Natural killer cell (primary cell): ENCODE results near the gene SORCS2. TPM values are rescaled to one million over a fixed set of nuclear protein-coding genes. Genes with fewer than 3 reads are reported as not detected.

Experiments used
- ATAC-seq, 3 donors: fragments of 150-1000 bp in 2 of 3; fragments of 200-7000 bp in 1 of 3; cut with Tn5 transposase; 1 replicate in 1 of 3; 2 replicates in 2 of 3; pipeline ENCODE4 v1.10.0; 2021; ENCODE audit warnings: mild to moderate bottlenecking in 2 of 3, moderate library complexity in 2 of 3
- DNase-seq, 2 donors: peaks; one replicate each; pipeline versions ENCODE4 v3.0.0 to v3.0.0-alpha.2; 2013 to 2021; ENCODE audit warnings: mixed read lengths in 1 of 2
- H3K27ac ChIP-seq: one replicate; pipeline ENCODE4 v1.5.1; 2013; ENCODE audit warnings: mild to moderate bottlenecking, low read length
- H3K27me3 ChIP-seq: one replicate; pipeline ENCODE4 v1.6.1; 2013; ENCODE audit warnings: low read length; ENCODE audit not compliant: control insufficient read depth, insufficient read depth
- H3K36me3 ChIP-seq: one replicate; pipeline ENCODE4 v1.6.1; 2013; ENCODE audit warnings: low read length; ENCODE audit not compliant: control insufficient read depth, insufficient read depth
- H3K4me1 ChIP-seq: one replicate; pipeline ENCODE4 v1.6.1; 2013; ENCODE audit warnings: low read length; ENCODE audit not compliant: control insufficient read depth, insufficient read depth
- H3K4me3 ChIP-seq: one replicate; pipeline ENCODE4 v1.5.1; 2013; ENCODE audit warnings: low read length
- H3K9me3 ChIP-seq: one replicate; pipeline ENCODE4 v1.6.1; 2013; ENCODE audit warnings: low read length; ENCODE audit not compliant: control insufficient read depth, insufficient read depth
- H3K27ac Mint-ChIP-seq, 2 donors: one replicate each; pipeline ENCODE4 v1.8.0; 2022; ENCODE audit warnings: mild to moderate bottlenecking in 2 of 2, mixed read lengths in 2 of 2, moderate library complexity in 1 of 2
- H3K27me3 Mint-ChIP-seq, 2 donors: one replicate each; pipeline ENCODE4 v1.8.0; 2022; ENCODE audit warnings: low read depth in 2 of 2, mixed read lengths in 2 of 2
- H3K36me3 Mint-ChIP-seq: one replicate; pipeline ENCODE4 v1.8.0; 2022; ENCODE audit warnings: mixed read lengths
- H3K4me1 Mint-ChIP-seq, 2 donors: one replicate each; pipeline ENCODE4 v1.8.0; 2022; ENCODE audit warnings: mixed read lengths in 2 of 2
- H3K4me3 Mint-ChIP-seq: one replicate; pipeline ENCODE4 v1.8.0; 2022; ENCODE audit warnings: mild to moderate bottlenecking, moderate library complexity, mixed read lengths
- H3K9me3 Mint-ChIP-seq, 2 donors: one replicate each; pipeline ENCODE4 v1.8.0; 2022; ENCODE audit warnings: mixed read lengths in 2 of 2
- CTCF ChIP-seq: fragments of 200-600 bp; IDR thresholded peaks from one replicate; pipeline ENCODE4 v1.8.0; 2022; ENCODE audit warnings: antibody characterized with exemption
- WGBS: methylation state at CpG from one replicate; pipeline ENCODE4 v1.1.7; 2013; ENCODE audit warnings: missing lambda C conversion rate; ENCODE audit not compliant: insufficient coverage; 5-methylcytosine and 5-hydroxymethylcytosine counted together
- intact Hi-C: fragments of 100-400 bp; cut with micrococcal nuclease; formaldehyde crosslinking; loops from one replicate; pipeline ENCODE4 v1.14.2; 2022
- total RNA-seq, 4 donors: library from RNA; stranded (reverse); fragments of 120-200 nt in 1 of 4; gene quantifications; one replicate each; pipeline versions ENCODE4 v1.2.3 to v1.2.4, GENCODE V29; 2013 to 2022

SORCS2 gene
- total RNA-seq, 3 donors from 2014 or later (not counting 1 experiment from before 2014, with no cell fraction given): 1.2 to 2.5 (median 1.4) TPM

GRCh38 chr4:7195141-7195515 is 2.8 kb downstream of the SORCS2 start:
- no peaks in the 10 kb centered on the region for H3K4me1 Mint-ChIP-seq
- 77% methylated on average over 4 of the region's 5 CpGs for WGBS
- no peak for TF ChIP-seq CTCF
- peaks cover 29% of the 10 kb centered on the region for H3K27me3 ChIP-seq
- no peak for ATAC-seq
- H3K9me3 ChIP-seq: no peaks in the 10 kb centered on the region
- no peaks in the 10 kb centered on the region for H3K36me3 ChIP-seq
- H3K36me3 Mint-ChIP-seq: no peaks in the 10 kb centered on the region
- intact Hi-C loops: loop anchor here (10.0 kb wide), 1 partner anchor 790 kb away; no protein-coding TSS in a partner anchor
- H3K9me3 Mint-ChIP-seq: no peaks in the 10 kb centered on the region
- no peak overlapping the region for H3K27ac Mint-ChIP-seq
- H3K27me3 Mint-ChIP-seq: peaks cover 36 to 45% of the 10 kb centered on the region in 2 donors
- no peak overlapping the region for H3K4me3 ChIP-seq
- H3K4me3 Mint-ChIP-seq: no peak overlapping the region
- no peak overlapping the region for H3K27ac ChIP-seq
- H3K4me1 ChIP-seq: peaks cover 9% of the 10 kb centered on the region
- no peak for DNase-seq

- Histone ChIP-seq H3K4me3 (no peak overlapping the region), H3K9me3 (no peaks in the 10 kb centered on the region), H3K36me3 (no peaks in the 10 kb centered on the region), H3K27me3 (peaks cover 29% of the 10 kb centered on the region), H3K27ac (no peak overlapping the region), H3K4me1 (peaks cover 9% of the 10 kb centered on the region)
- H3K36me3 Mint-ChIP-seq: no peaks in the 10 kb centered on the region
- H3K27me3 Mint-ChIP-seq: peaks cover 36 to 41% of the 10 kb centered on the region in 2 donors
- H3K4me1 Mint-ChIP-seq: no peaks in the 10 kb centered on the region
- intact Hi-C loops: loop anchor here (10.0 kb wide), 1 partner anchor 789 kb away; no protein-coding TSS in a partner anchor
- no peak for TF ChIP-seq CTCF
- DNase-seq: no peak
- H3K4me3 Mint-ChIP-seq: no peak overlapping the region
- 66% methylated on average over 14 of the region's 14 CpGs for WGBS
- no peak for ATAC-seq
- no peak overlapping the region for H3K27ac Mint-ChIP-seq
- no peaks in the 10 kb centered on the region for H3K9me3 Mint-ChIP-seq
Measured at GRCh38 chr4:7195546-7196287, 3.4 kb downstream of the SORCS2 start.

GRCh38 chr4:7196288-7196651 is 3.9 kb downstream of the SORCS2 start:
- 52% methylated on average over 7 of the region's 7 CpGs for WGBS
- intact Hi-C loops: loop anchor here (10.0 kb wide), 1 partner anchor 789 kb away; no protein-coding TSS in a partner anchor
- no peak for TF ChIP-seq CTCF

More at GRCh38 chr4:7196288-7196651, 3.9 kb downstream of the SORCS2 start:
- ATAC-seq (no peak), DNase-seq (no peak)
- no peaks in the 10 kb centered on the region for H3K9me3 Mint-ChIP-seq
- H3K27me3 ChIP-seq: peaks cover 29% of the 10 kb centered on the region
- peaks cover 41 to 46% of the 10 kb centered on the region in 2 donors for H3K27me3 Mint-ChIP-seq
- no peaks in the 10 kb centered on the region for H3K36me3 ChIP-seq
- no peak overlapping the region for H3K27ac Mint-ChIP-seq
- H3K9me3 ChIP-seq: no peaks in the 10 kb centered on the region
- H3K4me1 Mint-ChIP-seq: no peaks in the 10 kb centered on the region
- H3K27ac ChIP-seq: no peak overlapping the region
- no peaks in the 10 kb centered on the region for H3K36me3 Mint-ChIP-seq
- H3K4me3 Mint-ChIP-seq: no peak overlapping the region
- no peak overlapping the region for H3K4me3 ChIP-seq
- peaks cover 9% of the 10 kb centered on the region for H3K4me1 ChIP-seq
